HepG2 (cell line): ENCODE measurements around the gene ABCB9. TPM values are rescaled to one million over a fixed set of nuclear protein-coding genes. Genes with fewer than 3 reads are reported as not detected.

ENCODE experiments used
- ARID2 ChIP-seq: sonication (generic); formaldehyde crosslinking; IDR thresholded peaks from 2 replicates; pipeline ENCODE4 v1.8.1; 2022; ENCODE audit warnings: mild to moderate bottlenecking, missing genetic modification reagents, borderline replicate concordance
- HOXA3 ChIP-seq: sonication (generic); formaldehyde crosslinking; IDR thresholded peaks from 2 replicates; pipeline ENCODE4 v1.5.0; 2020; ENCODE audit warnings: missing genetic modification reagents
- KDM5A ChIP-seq: fragments of 200-600 bp; sonication (generic); IDR thresholded peaks from 2 replicates; pipeline ENCODE4 v1.7.0; 2018; ENCODE audit warnings: antibody characterized with exemption, mild to moderate bottlenecking, low read length, borderline replicate concordance
- KDM5B ChIP-seq: sonication (generic); formaldehyde crosslinking; IDR thresholded peaks from 2 replicates; pipeline ENCODE4 v1.4.0; 2020; ENCODE audit warnings: missing genetic modification reagents, mild to moderate bottlenecking, borderline replicate concordance
- NFAT5 ChIP-seq: sonication (generic); formaldehyde crosslinking; IDR thresholded peaks from 2 replicates; pipeline ENCODE4 v1.4.0; 2020; ENCODE audit warnings: missing genetic modification reagents
- NONO ChIP-seq, 2 experiments: fragments of 450-650 bp in 1 of 2; sonication (generic) in 1 of 2; formaldehyde crosslinking in 1 of 2; IDR thresholded peaks in 1 of 2; conservative IDR thresholded peaks in 1 of 2; 2 replicates each; pipeline versions ENCODE4 v1.6.1 to v1.8.0; 2017 to 2022; ENCODE audit warnings: mild to moderate bottlenecking in 1 of 2, missing genetic modification reagents in 1 of 2, moderate library complexity in 1 of 2
- RFX5 ChIP-seq: IDR thresholded peaks from 2 replicates; pipeline ENCODE4 v1.6.1; 2011; ENCODE audit warnings: low read depth, low read length, improper control_type of control experiment
- SP5 ChIP-seq: IDR thresholded peaks from 2 replicates; pipeline ENCODE4 v1.6.1; 2016; ENCODE audit warnings: low read depth, borderline replicate concordance
- TEAD2 ChIP-seq: sonication (generic); formaldehyde crosslinking; IDR thresholded peaks from 2 replicates; pipeline ENCODE4 v1.9.0; 2021; ENCODE audit warnings: missing genetic modification reagents
- ZFP62 ChIP-seq: sonication (generic); formaldehyde crosslinking; IDR thresholded peaks from 2 replicates; pipeline ENCODE4 v1.4.0; 2020; ENCODE audit warnings: missing genetic modification reagents
- ZFP90 ChIP-seq: sonication (generic); formaldehyde crosslinking; IDR thresholded peaks from 2 replicates; pipeline ENCODE4 v1.8.0; 2022; ENCODE audit warnings: missing genetic modification reagents, mild to moderate bottlenecking, inconsistent platforms, borderline replicate concordance
- ZNF782 ChIP-seq: sonication (generic); formaldehyde crosslinking; IDR thresholded peaks from 2 replicates; pipeline ENCODE4 v1.4.0; 2020; ENCODE audit warnings: missing genetic modification reagents, mild to moderate bottlenecking, borderline replicate concordance
- ZNF841 ChIP-seq: sonication (generic); formaldehyde crosslinking; IDR thresholded peaks from 2 replicates; pipeline ENCODE4 v1.8.1; 2023; ENCODE audit warnings: missing genetic modification reagents, borderline replicate concordance
- ZSCAN21 ChIP-seq: sonication (generic); formaldehyde crosslinking; IDR thresholded peaks from 2 replicates; pipeline ENCODE4 v1.8.0; 2022; ENCODE audit warnings: mild to moderate bottlenecking, missing genetic modification reagents, moderate library complexity, borderline replicate concordance
- ZZZ3 ChIP-seq: sonication (generic); formaldehyde crosslinking; IDR thresholded peaks from 2 replicates; pipeline ENCODE4 v1.4.0; 2020; ENCODE audit warnings: missing genetic modification reagents, mild to moderate bottlenecking, borderline replicate concordance
- polyA plus RNA-seq, 8 experiments: library from polyadenylated mRNA; depleted of rRNA in 3 of 8; stranded (reverse) in 7 of 8; unstranded in 1 of 8; fragments of >200 nt; fragmentation: Illumina TruSeq in 4 of 8; extraction: Trizol in 4 of 8; gene quantifications; 2 replicates each; pipeline versions ENCODE4 v1.2.1 to v1.2.3, GENCODE V29; 2011 to 2016; ENCODE audit warnings: low read depth in 4 of 8, missing spikeins in 1 of 8, mixed read lengths in 1 of 8; ENCODE audit not compliant: insufficient read depth in 1 of 8
- total RNA-seq, 5 experiments: library from RNA; depleted of rRNA; stranded (reverse); fragments of >200 nt; fragmentation: Illumina TruSeq; extraction: Trizol; gene quantifications; 2 replicates each; pipeline ENCODE4 v1.2.3, GENCODE V29; 2016; ENCODE audit warnings: low read depth in 1 of 5

The ABCB9 gene
- total and polyA plus RNA-seq, 2 of the 13 experiments (the other 11 are each of a cell fraction or from before 2014, with no cell fraction given): 5.1 to 6.0 TPM

GRCh38 chr12:122965851-122966742, at the start of gene ABCB9 (continued):
- TF ChIP-seq ZFP90 (CRISPR knock-in tag) (no peak), ZNF782 (CRISPR knock-in tag) (no peak), ZFP62 (CRISPR knock-in tag) (no peak), NFAT5 (CRISPR knock-in tag) (no peak), KDM5A (no peak), HOXA3 (CRISPR knock-in tag) (peak; percentile 43; the same call in 1 of the 2 replicates), ARID2 (0 out of 2 replicates have a peak, but pooled peaks have one; percentile 31), RFX5 (no peak), ZZZ3 (CRISPR knock-in tag) (no peak), ZNF841 (CRISPR knock-in tag) (no peak), TEAD2 (CRISPR knock-in tag) (no peak), KDM5B (peak; percentile 34; the same call in 1 of the 2 replicates), SP5 (CRISPR knock-in tag) (peak; percentile 52; the same call in 1 of the 2 replicates), NONO (IDR thresholded peaks at IDR 0.05) (no peak), NONO (CRISPR knock-in tag; conservative IDR thresholded peaks at IDR 0.05) (no peak), ZSCAN21 (0 out of 2 replicates have a peak, but pooled peaks have one; percentile 49)
